PC-3 (cell line): ENCODE data around the gene GIMAP8. TPM values are rescaled to one million over a fixed set of nuclear protein-coding genes. Genes with fewer than 3 reads are reported as not detected.

ENCODE experiments used
- ATAC-seq: fragments of 200-7000 bp; cut with Tn5 transposase; 2 replicates; pipeline ENCODE4 v1.9.1; 2020; ENCODE audit warnings: mild to moderate bottlenecking, moderate library complexity
- BruUV-seq: library from RNA; stranded (reverse); fragments of 400-500 nt; replicated peaks from 2 replicates; lab custom pipeline; 2021; lab: Mats Ljungman, UMichigan
- CTCF ChIA-PET: fragments of 300-600 bp; sonication (Branson Sonifier 250); formaldehyde crosslinking; loops from one replicate; lab custom pipeline; 2022; ENCODE audit warnings: antibody characterized with exemption; lab: Charles Lee
- POLR2A ChIA-PET: fragments of 300-600 bp; sonication (Branson Sonifier 250); formaldehyde crosslinking; loops from one replicate; lab custom pipeline; 2022; ENCODE audit warnings: antibody characterized with exemption; ENCODE audit not compliant: unreplicated experiment; lab: Charles Lee
- DNase-seq: peaks from one replicate; pipeline ENCODE4 v3.0.0-alpha.2; 2015
- H2AFZ ChIP-seq: fragments of 300-600 bp; sonication (generic); 2 replicates; pipeline ENCODE4 v1.6.0; 2016; ENCODE audit warnings: antibody characterized with exemption, low read length
- H3F3A ChIP-seq: fragments of 300-600 bp; sonication (generic); one replicate; pipeline ENCODE4 v1.6.0; 2017; ENCODE audit warnings: antibody characterized with exemption, low read length, control low read depth, mild to moderate bottlenecking; ENCODE audit not compliant: unreplicated experiment
- H3K27ac ChIP-seq: fragments of 300-600 bp; sonication (generic); 2 replicates; pipeline ENCODE4 v1.5.1; 2016; ENCODE audit warnings: mild to moderate bottlenecking, low read length
- H3K27me3 ChIP-seq: fragments of 300-600 bp; sonication (generic); 2 replicates; pipeline ENCODE4 v1.6.1; 2016; ENCODE audit warnings: low read length, mixed read lengths
- H3K36me3 ChIP-seq: fragments of 300-600 bp; sonication (generic); 2 replicates; pipeline ENCODE4 v1.6.1; 2016; ENCODE audit warnings: low read depth, mixed run types, low read length, mixed read lengths
- H3K4me1 ChIP-seq: fragments of 300-600 bp; sonication (generic); 2 replicates; pipeline ENCODE4 v1.5.1; 2016; ENCODE audit warnings: low read length; ENCODE audit not compliant: insufficient read depth
- H3K4me2 ChIP-seq: fragments of 300-600 bp; sonication (generic); 2 replicates; pipeline ENCODE4 v1.6.0; 2016; ENCODE audit warnings: low read length
- H3K4me3 ChIP-seq: fragments of 300-600 bp; sonication (generic); 2 replicates; pipeline ENCODE4 v1.5.1; 2016; ENCODE audit warnings: mild to moderate bottlenecking, low read length, mixed read lengths
- H3K79me2 ChIP-seq: fragments of 300-600 bp; sonication (generic); 2 replicates; pipeline ENCODE4 v1.6.1; 2017; ENCODE audit warnings: low read length, mixed read lengths
- H3K9ac ChIP-seq: fragments of 300-600 bp; sonication (generic); 2 replicates; pipeline ENCODE4 v1.6.0; 2016; ENCODE audit warnings: mild to moderate bottlenecking, low read length
- H3K9me2 ChIP-seq: fragments of 300-600 bp; sonication (generic); replicated peaks from 2 replicates; pipeline ENCODE4 v1.6.1; 2016; ENCODE audit warnings: mixed run types, low read length, mixed read lengths
- H3K9me3 ChIP-seq: fragments of 300-600 bp; sonication (generic); 2 replicates; pipeline ENCODE4 v1.6.1; 2016; ENCODE audit warnings: low read length, mixed read lengths
- H4K20me1 ChIP-seq: fragments of 300-600 bp; sonication (generic); 2 replicates; pipeline ENCODE4 v1.6.1; 2016; ENCODE audit warnings: low read length, mixed read lengths
- CTCF ChIP-seq: fragments of 300-600 bp; sonication (generic); conservative IDR thresholded peaks from 2 replicates; pipeline ENCODE4 v1.5.1; 2017; ENCODE audit warnings: antibody characterized with exemption, low read depth, mild to moderate bottlenecking, low read length
- EZH2 ChIP-seq: fragments of 300-600 bp; sonication (generic); IDR thresholded peaks from one replicate; pipeline ENCODE4 v1.6.1; 2017; ENCODE audit warnings: antibody characterized with exemption, mild to moderate bottlenecking, low read length; ENCODE audit not compliant: unreplicated experiment
- EZH2phosphoT487 ChIP-seq: fragments of 300-600 bp; sonication (generic); IDR thresholded peaks from 2 replicates; pipeline ENCODE4 v1.6.1; 2018; ENCODE audit warnings: mild to moderate bottlenecking, antibody characterized with exemption, low read length, borderline replicate concordance
- intact Hi-C: fragments of 100-400 bp; cut with micrococcal nuclease; formaldehyde crosslinking; loops from 2 replicates; pipeline ENCODE4 v1.9.0; 2023
- total RNA-seq: library from RNA; depleted of rRNA; stranded (reverse); fragments of >200 nt; gene quantifications from 2 replicates; pipeline ENCODE4 v1.2.3, GENCODE V29; 2014

Gene GIMAP8
- total RNA-seq, 1 experiment from 2014 or later: not detected

GRCh38 chr7:150413640-150414081 lies 36.8 kb upstream of the GIMAP8 start:
- intact Hi-C loops: no loop called here
- no peaks in the 10 kb centered on the region for H3F3A ChIP-seq
- BruUV-seq: no TSS peak
- no peak overlapping the region for H3K4me2 ChIP-seq
- no peaks in the 10 kb centered on the region for H3K9me2 ChIP-seq
- H3K9ac ChIP-seq: no peak overlapping the region
- no peak for ATAC-seq
- no peak overlapping the region for H3K27ac ChIP-seq
- ChIA-PET CTCF (no interaction called here), POLR2A (no interaction called here)
- no peaks in the 10 kb centered on the region for H3K27me3 ChIP-seq
- no peak for TF ChIP-seq EZH2phosphoT487
- no peak for TF ChIP-seq EZH2
- TF ChIP-seq CTCF: no peak
- H3K36me3 ChIP-seq: no peaks in the 10 kb centered on the region
- no peaks in the 10 kb centered on the region for H3K4me1 ChIP-seq
- DNase-seq: no peak
- H4K20me1 ChIP-seq: no peaks in the 10 kb centered on the region
- H3K4me3 ChIP-seq: no peak overlapping the region
- H3K9me3 ChIP-seq: no peaks in the 10 kb centered on the region
- H2AFZ ChIP-seq: no peak overlapping the region
- H3K79me2 ChIP-seq: no peaks in the 10 kb centered on the region

GRCh38 chr7:150415161-150416153 lies 35.0 kb upstream of the GIMAP8 start:
- Histone ChIP-seq H3K4me3 (no peak overlapping the region), H3K9me3 (no peaks in the 10 kb centered on the region), H3K4me2 (no peak overlapping the region), H3K9me2 (no peaks in the 10 kb centered on the region), H3K4me1 (no peaks in the 10 kb centered on the region), H4K20me1 (no peaks in the 10 kb centered on the region), H3K9ac (no peak overlapping the region), H3F3A (no peaks in the 10 kb centered on the region), H3K79me2 (no peaks in the 10 kb centered on the region), H3K27ac (no peak overlapping the region), H3K27me3 (no peaks in the 10 kb centered on the region), H2AFZ (no peak overlapping the region), H3K36me3 (no peaks in the 10 kb centered on the region)
- ATAC-seq (no peak), DNase-seq (no peak)
- TF ChIP-seq EZH2phosphoT487 (no peak), EZH2 (no peak), CTCF (no peak)
- BruUV-seq: no TSS peak
- ChIA-PET POLR2A (no interaction called here), CTCF (no interaction called here)
- intact Hi-C loops: no loop called here

- ATAC-seq: no peak
- no peak overlapping the region for H3K9ac ChIP-seq
- no peak overlapping the region for H3K27ac ChIP-seq
- H3K4me1 ChIP-seq: no peaks in the 10 kb centered on the region
- H3K27me3 ChIP-seq: no peaks in the 10 kb centered on the region
- no peaks in the 10 kb centered on the region for H3F3A ChIP-seq
- POLR2A ChIA-PET: no interaction called here
- H3K36me3 ChIP-seq: no peaks in the 10 kb centered on the region
- no peak overlapping the region for H3K4me3 ChIP-seq
- intact Hi-C loops: no loop called here
- BruUV-seq: no TSS peak
- H3K9me2 ChIP-seq: no peaks in the 10 kb centered on the region
- no peak overlapping the region for H2AFZ ChIP-seq
- TF ChIP-seq CTCF: no peak
- no peak for TF ChIP-seq EZH2phosphoT487
- TF ChIP-seq EZH2: no peak
- no peak for DNase-seq
- CTCF ChIA-PET: no interaction called here
- no peaks in the 10 kb centered on the region for H4K20me1 ChIP-seq
- H3K9me3 ChIP-seq: no peaks in the 10 kb centered on the region
- H3K4me2 ChIP-seq: no peak overlapping the region
- no peaks in the 10 kb centered on the region for H3K79me2 ChIP-seq
These were observed 33.2 kb upstream of the GIMAP8 start for GRCh38 chr7:150417239-150417638.
